HepG2 (cell line): Measurements from ENCODE around the gene TTYH2. TPM values are rescaled to one million over a fixed set of nuclear protein-coding genes. Genes with fewer than 3 reads are reported as not detected.
A peak's percentile ranks its signal among the peaks of the same experiment; 100 is the strongest.

Experiments used
- ATAC-seq: fragments of 200-7000 bp; cut with Tn5 transposase; 3 replicates; pipeline ENCODE4 v1.9.1; 2020; ENCODE audit warnings: mild to moderate bottlenecking, moderate library complexity
- BruUV-seq: library from RNA; stranded (reverse); fragments of 400-500 nt; replicated peaks from 2 replicates; lab custom pipeline; 2021; lab: Mats Ljungman, UMichigan
- CTCF ChIA-PET: fragments of 300-600 bp; formaldehyde crosslinking; extraction: SDS; loops from one replicate; lab custom pipeline; 2021; ENCODE audit warnings: low total read pairs, inconsistent platforms, low intra/inter-chr PET ratio; lab: Yijun Ruan, JAX
- POLR2A ChIA-PET: fragments of 350-600 bp; sonication (Branson Sonifier 250); formaldehyde crosslinking; loops from one replicate; lab custom pipeline; 2020; ENCODE audit warnings: antibody characterized with exemption, inconsistent platforms; lab: Yijun Ruan, JAX
- DNase-seq: peaks from one replicate; pipeline ENCODE4 v3.0.0-alpha.2; 2015; ENCODE audit warnings: low spot score
- FAIRE-seq: peaks from 3 replicates; lab custom pipeline; 2011; peaks lifted over from hg19 to GRCh38; lab: Jason Lieb, UNC
- H2AFZ ChIP-seq: one replicate; pipeline ENCODE4 v1.6.1; 2011; ENCODE audit warnings: low read length, inconsistent platforms
- H3K27ac ChIP-seq: fragments of 300-600 bp; 3 replicates; pipeline ENCODE4 v1.8.0; 2011; ENCODE audit warnings: mixed run types, mild to moderate bottlenecking, mixed read lengths, low read length, inconsistent platforms; ENCODE audit not compliant: insufficient read depth; ENCODE audit errors: extremely low read length
- H3K27me3 ChIP-seq, 2 experiments: fragments of 200-600 bp in 1 of 2; 2 replicates in 1 of 2; 3 replicates in 1 of 2; pipeline versions ENCODE4 v1.6.0 to v1.8.0; 2011; ENCODE audit warnings: low read length in 2 of 2, mild to moderate bottlenecking in 2 of 2, moderate library complexity in 2 of 2, inconsistent platforms in 1 of 2; ENCODE audit not compliant: insufficient read depth in 2 of 2, control insufficient read depth in 1 of 2
- H3K36me3 ChIP-seq, 2 experiments: fragments of 200-600 bp in 1 of 2; replicated peaks in 1 of 2; 2 replicates in 1 of 2; 3 replicates in 1 of 2; pipeline versions ENCODE4 v1.5.1 to v1.8.0; 2011; ENCODE audit warnings: low read length in 2 of 2, inconsistent platforms in 1 of 2; ENCODE audit not compliant: insufficient read depth in 2 of 2, control insufficient read depth in 1 of 2
- H3K4me1 ChIP-seq: 2 replicates; pipeline ENCODE4 v1.5.1; 2012; ENCODE audit warnings: low read length, inconsistent platforms; ENCODE audit not compliant: insufficient read depth
- H3K4me2 ChIP-seq: 2 replicates; pipeline ENCODE4 v1.6.0; 2011; ENCODE audit warnings: low read depth, low read length, inconsistent platforms
- H3K4me3 ChIP-seq, 3 experiments: fragments of 200-600 bp in 1 of 3; sonication (generic), shearing (Covaris generic) in 1 of 3; replicated peaks in 1 of 3; 2 replicates each; pipeline ENCODE4 v1.5.1; 2011 to 2016; ENCODE audit warnings: low read length in 3 of 3, inconsistent platforms in 2 of 3, low read depth in 2 of 3, mild to moderate bottlenecking in 2 of 3, control low read depth in 1 of 3, mixed read lengths in 1 of 3; ENCODE audit not compliant: insufficient read depth in 1 of 3
- H3K79me2 ChIP-seq: one replicate; pipeline ENCODE4 v1.6.1; 2011; ENCODE audit warnings: low read length, inconsistent platforms; ENCODE audit not compliant: insufficient read depth
- H3K9ac ChIP-seq: 2 replicates; pipeline ENCODE4 v1.6.0; 2011; ENCODE audit warnings: mild to moderate bottlenecking, low read depth, low read length, inconsistent platforms; ENCODE audit not compliant: insufficient read depth
- H3K9me3 ChIP-seq: 2 replicates; pipeline ENCODE4 v1.5.1; 2012; ENCODE audit warnings: mild to moderate bottlenecking, low read length
- H4K20me1 ChIP-seq: 2 replicates; pipeline ENCODE4 v1.6.0; 2011; ENCODE audit warnings: inconsistent platforms, mild to moderate bottlenecking, low read length, moderate library complexity; ENCODE audit not compliant: insufficient read depth
- FOXK2 ChIP-seq: fragments of 450-650 bp; IDR thresholded peaks from 2 replicates; pipeline ENCODE4 v1.6.1; 2016
- HNRNPH1 ChIP-seq: fragments of 200-400 bp; formaldehyde crosslinking; optimal IDR thresholded peaks from 2 replicates; pipeline ENCODE3; 2017; ENCODE audit warnings: mild to moderate bottlenecking, low read depth, low read length
- IRF1 ChIP-seq: sonication (generic); formaldehyde crosslinking; IDR thresholded peaks from 2 replicates; pipeline ENCODE4 v1.4.0; 2020; ENCODE audit warnings: low read depth, mild to moderate bottlenecking, missing genetic modification reagents
- PLSCR1 ChIP-seq: sonication (generic); formaldehyde crosslinking; IDR thresholded peaks from 2 replicates; pipeline ENCODE4 v1.5.0; 2020; ENCODE audit warnings: missing genetic modification reagents, mild to moderate bottlenecking, borderline replicate concordance
- SNAPC4 ChIP-seq: sonication (generic); formaldehyde crosslinking; IDR thresholded peaks from 2 replicates; pipeline ENCODE4 v1.4.0; 2020; ENCODE audit warnings: mild to moderate bottlenecking, missing genetic modification reagents
- SOX6 ChIP-seq, 2 experiments: fragments of 450-650 bp in 1 of 2; sonication (generic) in 1 of 2; formaldehyde crosslinking in 1 of 2; IDR thresholded peaks; 2 replicates each; pipeline versions ENCODE4 v1.4.0 to v1.6.1; 2017 to 2020; ENCODE audit warnings: antibody characterized with exemption in 1 of 2, mild to moderate bottlenecking in 1 of 2, missing genetic modification reagents in 1 of 2
- TFDP1 ChIP-seq: IDR thresholded peaks from 2 replicates; pipeline ENCODE4 v1.6.1; 2016; ENCODE audit warnings: missing compliant biosample characterization, missing genetic modification reagents, borderline replicate concordance
- ZMYM2 ChIP-seq: sonication (generic); formaldehyde crosslinking; IDR thresholded peaks from 2 replicates; pipeline ENCODE4 v1.8.0; 2022; ENCODE audit warnings: mild to moderate bottlenecking, missing genetic modification reagents
- ZNF10 ChIP-seq: sonication (generic); formaldehyde crosslinking; IDR thresholded peaks from 2 replicates; pipeline ENCODE4 v1.4.0; 2020; ENCODE audit warnings: mild to moderate bottlenecking, low read depth, missing genetic modification reagents, borderline replicate concordance
- ZNF496 ChIP-seq: sonication (generic); formaldehyde crosslinking; IDR thresholded peaks from 2 replicates; pipeline ENCODE4 v1.8.1; 2023; ENCODE audit warnings: mild to moderate bottlenecking, moderate library complexity, missing genetic modification reagents; ENCODE audit not compliant: insufficient replicate concordance
- ZNF513 ChIP-seq: sonication (generic); formaldehyde crosslinking; conservative IDR thresholded peaks from 2 replicates; pipeline ENCODE4 v1.5.0; 2020; ENCODE audit warnings: missing genetic modification reagents
- ZNF562 ChIP-seq: sonication (generic); formaldehyde crosslinking; IDR thresholded peaks from 2 replicates; pipeline ENCODE4 v1.8.0; 2022; ENCODE audit warnings: missing genetic modification reagents, borderline replicate concordance
- ZNF670 ChIP-seq: sonication (generic); formaldehyde crosslinking; IDR thresholded peaks from 2 replicates; pipeline ENCODE4 v1.8.0; 2022; ENCODE audit warnings: mild to moderate bottlenecking, missing genetic modification reagents, borderline replicate concordance
- ZNF674 ChIP-seq: sonication (generic); formaldehyde crosslinking; IDR thresholded peaks from 2 replicates; pipeline ENCODE4 v1.5.0; 2020; ENCODE audit warnings: low read depth, mild to moderate bottlenecking, missing genetic modification reagents
- WGBS: methylation state at CpG from one replicate; pipeline ENCODE4 v1.1.6; 2017; ENCODE audit warnings: low lambda C conversion rate; 5-methylcytosine and 5-hydroxymethylcytosine counted together
- in situ Hi-C: cut with HindIII; loops from 2 replicates; pipeline ENCODE4 v1.10.0; 2017; ENCODE audit warnings: low pct_unique_long_range_greater_than_20kb; ENCODE audit not compliant: extremely low pct_ligation_motif_present
- intact Hi-C: fragments of 100-400 bp; cut with micrococcal nuclease; formaldehyde crosslinking; loops from one replicate; pipeline ENCODE4 v1.10.0; 2022; ENCODE audit not compliant: unreplicated experiment
- polyA plus RNA-seq, 8 experiments: library from polyadenylated mRNA; depleted of rRNA in 3 of 8; stranded (reverse) in 7 of 8; unstranded in 1 of 8; fragments of >200 nt; fragmentation: Illumina TruSeq in 4 of 8; extraction: Trizol in 4 of 8; gene quantifications; 2 replicates each; pipeline versions ENCODE4 v1.2.1 to v1.2.3, GENCODE V29; 2011 to 2016; ENCODE audit warnings: low read depth in 4 of 8, missing spikeins in 1 of 8, mixed read lengths in 1 of 8; ENCODE audit not compliant: insufficient read depth in 1 of 8
- total RNA-seq, 5 experiments: library from RNA; depleted of rRNA; stranded (reverse); fragments of >200 nt; fragmentation: Illumina TruSeq; extraction: Trizol; gene quantifications; 2 replicates each; pipeline ENCODE4 v1.2.3, GENCODE V29; 2016; ENCODE audit warnings: low read depth in 1 of 5

TTYH2 gene
- total and polyA plus RNA-seq, 2 of the 13 experiments (the other 11 are each of a cell fraction or from before 2014, with no cell fraction given) = 0.77 to 0.96 TPM

GRCh38 chr17:74252211-74252610 lies 38.8 kb downstream of the TTYH2 start:
- H3K36me3 ChIP-seq = no peaks in the 10 kb centered on the region
- intact Hi-C loops = no loop called here
- peaks cover 0 to 1% of the 10 kb centered on the region in 2 experiments; a peak in 1 of 5 replicates for H3K27me3 ChIP-seq
- H3K9ac ChIP-seq = no peak overlapping the region
- no peak overlapping the region for H3K4me3 ChIP-seq
- no peak overlapping the region for H3K4me2 ChIP-seq
- 65% methylated on average over 6 of the region's 8 CpGs for WGBS
- no peaks in the 10 kb centered on the region for H3K79me2 ChIP-seq
- no peak for TF ChIP-seq ZNF10 (CRISPR knock-in tag)
- TF ChIP-seq ZMYM2 (CRISPR knock-in tag) = no peak
- no peak for TF ChIP-seq SOX6 (IDR thresholded peaks at IDR 0.05)
- no peak for TF ChIP-seq SOX6 (CRISPR knock-in tag; IDR thresholded peaks at IDR 0.05)
- TF ChIP-seq ZNF496 (CRISPR knock-in tag) = no peak
- TF ChIP-seq TFDP1 (CRISPR knock-in tag) = no peak
- TF ChIP-seq ZNF513 (CRISPR knock-in tag) = no peak
- no peak for TF ChIP-seq ZNF670
- TF ChIP-seq IRF1 (CRISPR knock-in tag) = no peak
- TF ChIP-seq ZNF674 (CRISPR knock-in tag) = no peak
- TF ChIP-seq PLSCR1 (CRISPR knock-in tag) = no peak
- no peak for TF ChIP-seq ZNF562
- TF ChIP-seq HNRNPH1 = no peak
- no peak for TF ChIP-seq SNAPC4
- no peak for TF ChIP-seq FOXK2
- H4K20me1 ChIP-seq = no peaks in the 10 kb centered on the region
- no TSS peak for BruUV-seq
- H3K27ac ChIP-seq = no peak overlapping the region
- no peaks in the 10 kb centered on the region for H3K9me3 ChIP-seq
- peak; percentile 25; the same call in 2 of the 3 replicates for ATAC-seq
- H2AFZ ChIP-seq = no peak overlapping the region
- ChIA-PET CTCF (no interaction called here), POLR2A (no interaction called here)
- DNase-seq = no peak
- FAIRE-seq = no peak
- in situ Hi-C loops = no loop called here
- no peaks in the 10 kb centered on the region for H3K4me1 ChIP-seq
